Uterus (tissue), 2 donors: ENCODE results near the gene PTTG1.

Experiments
- POLR2A ChIP-seq, 2 donors: fragments of 450-650 bp; IDR thresholded peaks; one replicate each; pipeline ENCODE4 v1.6.1; 2016; ENCODE audit warnings: antibody characterized with exemption in 2 of 2, mild to moderate bottlenecking in 1 of 2, moderate library complexity in 1 of 2
- TF ChIP-seq, protein P1 (sequence below), 4 experiments: fragments of 200-600 bp in 2 of 4; fragments of 450-650 bp in 2 of 4; sonication (generic) in 2 of 4; IDR thresholded peaks; one replicate each; pipeline ENCODE4 v1.5.1; 2016 to 2019; ENCODE audit warnings: antibody characterized with exemption in 4 of 4, mild to moderate bottlenecking in 2 of 4, moderate library complexity in 1 of 4

DNA sequence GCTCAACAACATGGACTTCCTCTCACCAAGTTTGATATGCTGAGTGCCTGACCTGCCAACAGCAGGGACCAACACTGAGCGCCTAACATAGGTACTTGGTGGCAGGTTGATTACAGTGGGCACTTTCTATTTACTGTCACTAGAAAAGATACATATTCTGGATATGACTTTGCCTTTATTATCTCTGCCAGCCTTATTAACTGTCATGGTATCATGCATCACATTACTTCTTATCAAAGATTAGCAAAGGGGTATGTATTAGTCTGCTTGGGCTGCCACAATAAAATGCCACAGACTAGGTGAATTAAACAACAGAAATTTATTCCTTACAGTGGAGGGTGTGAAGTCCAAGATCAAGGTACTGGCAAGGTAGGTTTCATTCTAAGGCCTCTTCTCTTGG is 37.0 kb upstream of the PTTG1 start:
- TF ChIP-seq POLR2A (IDR thresholded peaks at IDR 0.05) = no peak
- TF ChIP-seq, protein P1, sequence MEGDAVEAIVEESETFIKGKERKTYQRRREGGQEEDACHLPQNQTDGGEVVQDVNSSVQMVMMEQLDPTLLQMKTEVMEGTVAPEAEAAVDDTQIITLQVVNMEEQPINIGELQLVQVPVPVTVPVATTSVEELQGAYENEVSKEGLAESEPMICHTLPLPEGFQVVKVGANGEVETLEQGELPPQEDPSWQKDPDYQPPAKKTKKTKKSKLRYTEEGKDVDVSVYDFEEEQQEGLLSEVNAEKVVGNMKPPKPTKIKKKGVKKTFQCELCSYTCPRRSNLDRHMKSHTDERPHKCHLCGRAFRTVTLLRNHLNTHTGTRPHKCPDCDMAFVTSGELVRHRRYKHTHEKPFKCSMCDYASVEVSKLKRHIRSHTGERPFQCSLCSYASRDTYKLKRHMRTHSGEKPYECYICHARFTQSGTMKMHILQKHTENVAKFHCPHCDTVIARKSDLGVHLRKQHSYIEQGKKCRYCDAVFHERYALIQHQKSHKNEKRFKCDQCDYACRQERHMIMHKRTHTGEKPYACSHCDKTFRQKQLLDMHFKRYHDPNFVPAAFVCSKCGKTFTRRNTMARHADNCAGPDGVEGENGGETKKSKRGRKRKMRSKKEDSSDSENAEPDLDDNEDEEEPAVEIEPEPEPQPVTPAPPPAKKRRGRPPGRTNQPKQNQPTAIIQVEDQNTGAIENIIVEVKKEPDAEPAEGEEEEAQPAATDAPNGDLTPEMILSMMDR (IDR thresholded peaks at IDR 0.05) = no peak
